Right lobe of liver (tissue), 6 donors: ENCODE results near the gene RBMS3. TPM values are rescaled to one million over a fixed set of nuclear protein-coding genes. Genes with fewer than 3 reads are reported as not detected.

ENCODE experiments used
- ATAC-seq, 4 donors: fragments of 200-7000 bp; cut with Tn5 transposase; one replicate each; pipeline ENCODE4 v1.9.1; 2020; ENCODE audit warnings: mild to moderate bottlenecking in 4 of 4, moderate library complexity in 4 of 4
- DNase-seq, 3 donors: peaks; one replicate each; pipeline ENCODE4 v3.0.0-alpha.2; 2020
- H3K27ac ChIP-seq, 3 donors: fragments of 200-600 bp; one replicate each; pipeline ENCODE4 v1.8.0; 2022
- H3K27me3 ChIP-seq, 2 donors: fragments of 200-600 bp; one replicate each; pipeline ENCODE4 v1.8.0; 2022
- H3K36me3 ChIP-seq, 4 donors: fragments of 200-600 bp; sonication (generic) in 1 of 4; one replicate each; pipeline versions ENCODE4 v1.5.1 to v1.8.0; 2017 to 2022; ENCODE audit warnings: control low read depth in 1 of 4
- H3K4me1 ChIP-seq, 4 donors: fragments of 200-600 bp; sonication (generic) in 1 of 4; one replicate each; pipeline versions ENCODE4 v1.5.1 to v1.8.0; 2017 to 2022; ENCODE audit warnings: control low read depth in 1 of 4
- H3K4me3 ChIP-seq, 3 donors: fragments of 200-600 bp; one replicate each; pipeline ENCODE4 v1.8.0; 2022
- H3K9me3 ChIP-seq, 4 donors: fragments of 200-600 bp; sonication (generic) in 1 of 4; one replicate each; pipeline versions ENCODE4 v1.5.1 to v1.8.0; 2017 to 2022; ENCODE audit warnings: control low read depth in 1 of 4
- POLR2A ChIP-seq: fragments of 450-650 bp; IDR thresholded peaks from one replicate; pipeline ENCODE4 v1.6.1; 2017; ENCODE audit warnings: antibody characterized with exemption, mild to moderate bottlenecking
- WGBS: methylation state at CpG from one replicate; pipeline ENCODE4 v1.1.6; 2018; ENCODE audit warnings: low coverage, low lambda C conversion rate; ENCODE audit not compliant: insufficient coverage; ENCODE audit errors: missing lambda C conversion rate; 5-methylcytosine and 5-hydroxymethylcytosine counted together
- intact Hi-C, 2 donors: fragments of 100-400 bp; cut with DNase I; formaldehyde crosslinking; loops; one replicate each; pipeline versions ENCODE4 v1.11.2 to v1.14.1; 2022
- total RNA-seq, 6 experiments: library from RNA; depleted of rRNA in 2 of 6; stranded (reverse); fragments of >200 nt in 2 of 6; fragmentation: NEBNext Ultra II Directional in 3 of 6; extraction: Animal tissue kit (Norgen Biotek cat#: 25700) in 3 of 6; gene quantifications; one replicate each; pipeline versions ENCODE4 v1.1.0 to v1.2.4, GENCODE V29; 2016 to 2023
- TF ChIP-seq, protein P1 (sequence below), 4 donors: fragments of 200-600 bp in 3 of 4; fragments of 450-650 bp in 1 of 4; IDR thresholded peaks; one replicate each; pipeline versions ENCODE4 v1.5.1 to v1.8.0; 2016 to 2022; ENCODE audit warnings: antibody characterized with exemption in 4 of 4, mild to moderate bottlenecking in 2 of 4
- donor health status: DM: no; HTN: yes; CAD: no.
- donor health status: DM: no; HTN: no; CAD: no.
- donor health status: DM: no; HTN: no; CAD: no.
- donor health status: DM: no; HTN: yes; CAD: no.
- donor health status: DM: no; HTN: yes; CAD: no.

Gene RBMS3
- total RNA-seq, 6 experiments from 2014 or later = 6.3 to 11.5 (median 8.3) TPM

DNA sequence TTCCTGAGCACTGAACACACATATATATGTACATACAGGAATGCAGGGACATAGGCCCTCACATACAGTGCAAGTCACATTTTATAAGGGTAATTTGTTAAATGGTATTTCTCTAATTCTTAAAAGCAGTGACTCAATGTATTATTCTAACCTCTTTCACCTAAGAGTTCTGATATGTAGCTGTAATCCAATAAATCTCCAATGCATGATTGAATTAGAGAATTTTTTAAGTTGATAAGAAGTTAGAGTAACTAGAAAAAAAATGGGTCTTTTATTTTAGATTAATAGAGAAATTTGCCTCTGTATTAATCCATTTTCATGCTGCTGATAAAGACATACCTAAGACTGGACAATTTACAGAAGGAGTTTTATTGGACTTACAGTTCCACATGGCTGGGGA is 98.2 kb downstream of the RBMS3 start:
- Histone ChIP-seq H3K9me3 (no peaks in the 10 kb centered on the region), H3K36me3 (no peaks in the 10 kb centered on the region), H3K27me3 (no peaks in the 10 kb centered on the region), H3K4me3 (no peak overlapping the region), H3K4me1 (no peaks in the 10 kb centered on the region), H3K27ac (no peak overlapping the region)
- no peak for TF ChIP-seq POLR2A
- TF ChIP-seq, protein P1, sequence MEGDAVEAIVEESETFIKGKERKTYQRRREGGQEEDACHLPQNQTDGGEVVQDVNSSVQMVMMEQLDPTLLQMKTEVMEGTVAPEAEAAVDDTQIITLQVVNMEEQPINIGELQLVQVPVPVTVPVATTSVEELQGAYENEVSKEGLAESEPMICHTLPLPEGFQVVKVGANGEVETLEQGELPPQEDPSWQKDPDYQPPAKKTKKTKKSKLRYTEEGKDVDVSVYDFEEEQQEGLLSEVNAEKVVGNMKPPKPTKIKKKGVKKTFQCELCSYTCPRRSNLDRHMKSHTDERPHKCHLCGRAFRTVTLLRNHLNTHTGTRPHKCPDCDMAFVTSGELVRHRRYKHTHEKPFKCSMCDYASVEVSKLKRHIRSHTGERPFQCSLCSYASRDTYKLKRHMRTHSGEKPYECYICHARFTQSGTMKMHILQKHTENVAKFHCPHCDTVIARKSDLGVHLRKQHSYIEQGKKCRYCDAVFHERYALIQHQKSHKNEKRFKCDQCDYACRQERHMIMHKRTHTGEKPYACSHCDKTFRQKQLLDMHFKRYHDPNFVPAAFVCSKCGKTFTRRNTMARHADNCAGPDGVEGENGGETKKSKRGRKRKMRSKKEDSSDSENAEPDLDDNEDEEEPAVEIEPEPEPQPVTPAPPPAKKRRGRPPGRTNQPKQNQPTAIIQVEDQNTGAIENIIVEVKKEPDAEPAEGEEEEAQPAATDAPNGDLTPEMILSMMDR (IDR thresholded peaks at IDR 0.05) = no peak
- ATAC-seq (no peak), DNase-seq (no peak)
- intact Hi-C loops = no loop called here

DNA sequence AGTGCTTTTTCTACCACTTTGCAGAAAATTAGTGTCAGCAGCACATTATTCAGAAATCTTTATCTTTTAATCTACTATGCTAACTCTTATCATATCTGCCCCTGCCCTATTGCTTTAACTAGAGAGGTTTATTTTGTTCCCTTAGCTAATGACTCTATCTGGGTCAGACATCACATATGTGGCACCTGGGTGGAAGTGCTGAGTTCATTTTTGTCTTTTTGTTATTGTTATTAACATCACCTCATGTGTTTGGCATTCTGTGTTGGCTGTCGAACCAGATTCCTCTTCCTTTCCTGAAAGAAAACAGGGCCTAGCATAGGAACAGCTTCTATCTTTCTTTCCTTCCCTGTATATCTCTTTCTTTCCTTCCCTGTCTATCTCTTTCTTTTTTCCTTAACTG is 100.7 kb downstream of the RBMS3 start:
- no peaks in the 10 kb centered on the region for H3K27me3 ChIP-seq
- intact Hi-C loops = no loop called here
- H3K36me3 ChIP-seq = no peaks in the 10 kb centered on the region
- no peak for DNase-seq
- H3K4me3 ChIP-seq = no peak overlapping the region
- no peak for ATAC-seq
- TF ChIP-seq, protein P1 (IDR thresholded peaks at IDR 0.05) = no peak
- no peak for TF ChIP-seq POLR2A
- H3K27ac ChIP-seq = no peak overlapping the region
- no peaks in the 10 kb centered on the region for H3K4me1 ChIP-seq
- WGBS = 42% methylated on average over 1 of the region's 1 CpG
- H3K9me3 ChIP-seq = no peaks in the 10 kb centered on the region

DNA sequence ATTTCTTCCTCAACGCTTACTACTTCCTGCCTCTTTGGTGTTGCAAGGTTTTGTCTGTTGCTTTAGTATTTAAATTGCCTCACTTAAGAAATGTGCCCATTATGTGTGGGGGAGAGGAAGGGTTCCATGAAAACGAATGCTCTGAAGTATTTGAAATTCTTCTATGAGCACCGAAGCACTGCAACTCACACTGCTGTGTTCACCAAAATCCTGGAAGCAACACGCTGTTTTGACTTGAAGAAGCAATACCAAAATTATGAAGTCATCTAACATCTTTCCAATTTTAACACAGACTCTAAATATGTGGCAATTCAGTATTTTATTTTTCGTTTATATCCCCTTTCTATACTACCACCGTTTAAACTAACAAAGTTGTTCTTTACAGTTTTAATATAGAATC is 101.5 kb downstream of the RBMS3 start:
- intact Hi-C loops = no loop called here
- no peak for DNase-seq
- 66% methylated on average over 6 of the region's 6 CpGs for WGBS
- Histone ChIP-seq H3K27ac (no peak overlapping the region), H3K27me3 (no peaks in the 10 kb centered on the region), H3K4me1 (no peaks in the 10 kb centered on the region), H3K4me3 (no peak overlapping the region), H3K36me3 (no peaks in the 10 kb centered on the region), H3K9me3 (no peaks in the 10 kb centered on the region)
- no peak for TF ChIP-seq POLR2A
- TF ChIP-seq, protein P1 (IDR thresholded peaks at IDR 0.05) = no peak
- ATAC-seq = no peak

DNA sequence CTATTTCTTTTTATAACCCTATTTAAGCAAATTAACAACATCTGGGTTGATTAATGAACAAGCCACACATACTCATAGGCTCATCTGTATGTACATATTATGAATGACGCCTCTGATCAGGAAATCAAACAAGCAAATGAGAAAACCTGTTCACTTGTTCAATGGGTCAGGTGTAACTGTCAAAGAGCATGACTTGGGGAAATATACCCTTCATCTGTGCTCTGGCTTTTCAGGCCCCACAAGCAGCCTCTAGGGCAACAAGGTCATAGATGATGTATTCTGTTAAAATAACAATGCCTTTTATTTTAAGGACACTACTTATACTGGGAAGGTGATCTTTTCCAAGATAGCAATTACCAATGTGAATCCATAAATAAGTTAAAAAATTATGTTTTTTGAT is 102.0 kb downstream of the RBMS3 start:
- H3K27me3 ChIP-seq = no peaks in the 10 kb centered on the region
- no peak overlapping the region for H3K4me3 ChIP-seq
- H3K4me1 ChIP-seq = no peaks in the 10 kb centered on the region
- no peaks in the 10 kb centered on the region for H3K9me3 ChIP-seq
- no peaks in the 10 kb centered on the region for H3K36me3 ChIP-seq
- WGBS = 91% methylated on average over 1 of the region's 1 CpG
- no peak for ATAC-seq
- DNase-seq = no peak
- TF ChIP-seq POLR2A = no peak
- TF ChIP-seq, protein P1 (IDR thresholded peaks at IDR 0.05) = no peak
- H3K27ac ChIP-seq = no peak overlapping the region
- intact Hi-C loops = no loop called here

DNA sequence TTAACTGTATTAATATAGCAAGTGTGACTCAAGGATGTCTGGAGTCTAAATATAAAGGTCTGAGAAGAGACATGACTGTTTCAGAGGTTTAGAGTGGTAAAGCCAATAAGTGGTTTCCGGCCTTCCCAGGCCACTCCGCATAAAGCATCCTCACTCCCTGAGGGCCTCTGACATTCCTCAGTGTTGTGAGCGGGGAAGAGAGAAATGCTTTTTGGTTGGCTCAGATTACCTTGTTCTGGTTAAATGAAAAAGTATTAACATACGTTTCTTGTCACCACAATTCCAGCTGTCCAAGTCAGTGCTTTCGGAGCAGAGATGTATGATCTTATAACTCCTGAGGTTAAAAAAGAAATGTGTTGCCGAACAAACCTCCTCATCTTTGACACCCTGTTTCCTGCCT is 103.8 kb downstream of the RBMS3 start:
- no peak overlapping the region for H3K4me3 ChIP-seq
- no peaks in the 10 kb centered on the region for H3K27me3 ChIP-seq
- 66% methylated on average over 6 of the region's 6 CpGs for WGBS
- no peaks in the 10 kb centered on the region for H3K4me1 ChIP-seq
- intact Hi-C loops = no loop called here
- TF ChIP-seq, protein P1 (IDR thresholded peaks at IDR 0.05) = no peak
- TF ChIP-seq POLR2A = no peak
- H3K9me3 ChIP-seq = no peaks in the 10 kb centered on the region
- H3K36me3 ChIP-seq = no peaks in the 10 kb centered on the region
- no peak for ATAC-seq
- no peak overlapping the region for H3K27ac ChIP-seq
- DNase-seq = no peak
